Heart left ventricle (tissue), 16 donors: Measurements from ENCODE around the gene ZSWIM8. TPM values are rescaled to one million over a fixed set of nuclear protein-coding genes. Genes with fewer than 3 reads are reported as not detected.
"Not testable (repeated sequence)": the region's sequence is repeated elsewhere in the genome, so short reads cannot be mapped to it uniquely, and the experiment has no call there.

Experiments used
- ATAC-seq, 4 donors: fragments of 200-7000 bp; cut with Tn5 transposase; one replicate each; pipeline ENCODE4 v1.9.1; 2020 to 2022; ENCODE audit warnings: moderate library complexity in 4 of 4, mild to moderate bottlenecking in 3 of 4, moderate number of reproducible peaks in 1 of 4
- DNase-seq, 5 donors: peaks; one replicate each; pipeline ENCODE4 v3.0.0-alpha.2; 2020
- H3K27ac ChIP-seq, 12 donors: fragments of 200-600 bp; sonication (generic) in 4 of 12; one replicate each; pipeline versions ENCODE4 v1.5.0 to v1.8.0; 2016 to 2022; ENCODE audit warnings: mild to moderate bottlenecking in 2 of 12
- H3K27me3 ChIP-seq, 9 donors: fragments of 200-600 bp; sonication (generic) in 2 of 9; one replicate each; pipeline versions ENCODE4 v1.5.1 to v1.8.0; 2016 to 2022; ENCODE audit warnings: mild to moderate bottlenecking in 3 of 9
- H3K36me3 ChIP-seq, 9 donors: fragments of 200-600 bp; sonication (generic) in 2 of 9; one replicate each; pipeline versions ENCODE4 v1.5.0 to v1.8.0; 2018 to 2022; ENCODE audit warnings: mild to moderate bottlenecking in 2 of 9
- H3K4me1 ChIP-seq, 12 donors: fragments of 200-600 bp; sonication (generic) in 4 of 12; one replicate each; pipeline versions ENCODE4 v1.5.0 to v1.8.0; 2016 to 2022; ENCODE audit warnings: mild to moderate bottlenecking in 3 of 12
- H3K4me3 ChIP-seq, 12 donors: fragments of 200-600 bp; sonication (generic) in 4 of 12; one replicate each; pipeline versions ENCODE4 v1.5.0 to v1.8.0; 2017 to 2022; ENCODE audit warnings: mild to moderate bottlenecking in 9 of 12, moderate library complexity in 4 of 12
- H3K9me3 ChIP-seq, 12 donors: fragments of 200-600 bp; sonication (generic) in 4 of 12; one replicate each; pipeline versions ENCODE4 v1.5.0 to v1.8.0; 2016 to 2022; ENCODE audit warnings: mild to moderate bottlenecking in 1 of 12
- CTCF ChIP-seq, 12 donors: fragments of 200-600 bp; sonication (generic) in 4 of 12; IDR thresholded peaks; one replicate each; pipeline versions ENCODE4 v1.5.0 to v1.8.0; 2018 to 2022; ENCODE audit warnings: antibody characterized with exemption in 12 of 12, mild to moderate bottlenecking in 5 of 12
- POLR2A ChIP-seq, 2 donors: fragments of 450-650 bp; IDR thresholded peaks; one replicate each; pipeline ENCODE4 v1.6.1; 2017; ENCODE audit warnings: antibody characterized with exemption in 2 of 2, mild to moderate bottlenecking in 2 of 2, moderate library complexity in 2 of 2
- WGBS, 4 donors: extraction: QIAGEN DNeasy Blood & Tissue Kit in 2 of 4; methylation state at CpG; one replicate each; pipeline versions ENCODE4 v1.1.5 to v1.1.7; 2013 to 2018; 5-methylcytosine and 5-hydroxymethylcytosine counted together
- intact Hi-C, 10 donors: fragments of 100-400 bp; cut with DNase I; formaldehyde crosslinking; loops; one replicate each; pipeline versions ENCODE4 v1.11.1 to v1.14.2; 2022
- polyA plus RNA-seq, 2 donors: library from polyadenylated mRNA; stranded (reverse); fragments of 200-250 nt; gene quantifications; one replicate each; pipeline ENCODE4 v1.2.3, GENCODE V29; 2013
- total RNA-seq, 9 donors: library from RNA; depleted of rRNA in 2 of 9; stranded (reverse); fragments of >200 nt in 2 of 9; fragmentation: NEBNext Ultra II Directional in 3 of 9; extraction: Animal tissue kit (Norgen Biotek cat#: 25700) in 3 of 9; gene quantifications; one replicate each; pipeline versions ENCODE4 v1.1.0 to v1.2.4, GENCODE V29; 2016 to 2023
- donor health status: ischemic (EF 13 %, LVEDD 7.1; RV severe dilation, severe dysfunction).
- donor health status: healthy with polysubstance abuse.
- donor health status: DM: no; HTN: yes; CAD: no.
- donor health status: DM: no; HTN: no; CAD: no.
- donor health status: ischemic (EF 25% LVEDD 6.9; RV normal size, moderate dysfunction).
- donor health status: ischemic (EF 25% LVEDD 5.7; RV mildly dilated, moderate dysfunction).
- donor health status: healthy.
- donor health status: DM: yes; HTN: yes; CAD: no.
- donor health status: ischemic (EF 35%, LVEDD 5.7; RV mildly dilated, moderate dysfunction).
- donor health status: nonischemic (EF 11% LVEDD 7.7; RV severe dilation, severe dysfunction).
- donor health status: DM: yes; HTN: yes; CAD: no.
- donor health status: PGD.
- donor health status: ischemic (EF 29% LVEDD 5.4; RV normal size, mild dysfunction).
- donor health status: nonischemic (EF 23%, LVEDD 6.1; RV moderate dilation, normal function).

ZSWIM8 gene
- total and polyA plus RNA-seq, 11 donors, result 37.6 to 69.7 (median 58.0) TPM

- intact Hi-C loops, result no loop called here
- no peak for DNase-seq
These were observed 8.1 kb downstream of the ZSWIM8 start for GRCh38 chr10:73793456-73793855.

GRCh38 chr10:73795491-73795890 is 10.1 kb downstream of the ZSWIM8 start:
- H3K27me3 ChIP-seq, DNase-seq, H3K4me1 ChIP-seq, ATAC-seq, intact Hi-C loops, H3K4me3 ChIP-seq, H3K27ac ChIP-seq, H3K9me3 ChIP-seq: not testable (repeated sequence)
- H3K36me3 ChIP-seq, result peaks cover 0 to 100% (median 99%) of the 10 kb centered on the region in 9 donors
- 92 to 97% (median 93%) methylated on average over 10 of the region's 10 CpGs for WGBS, 4 donors

More at GRCh38 chr10:73793456-73793855, 8.1 kb downstream of the ZSWIM8 start:
- ATAC-seq, result no peak
- H3K27me3 ChIP-seq, result no peaks in the 10 kb centered on the region
- H3K4me3 ChIP-seq, result no peak overlapping the region
- peaks cover 5 to 100% (median 98%) of the 10 kb centered on the region in 9 donors for H3K36me3 ChIP-seq
- peaks cover 0 to 6% (median 0%) of the 10 kb centered on the region in 12 donors for H3K4me1 ChIP-seq
- TF ChIP-seq CTCF (IDR thresholded peaks at IDR 0.05) (no peak), POLR2A (IDR thresholded peaks at IDR 0.05) (no peak)
- no peak overlapping the region for H3K27ac ChIP-seq
- 91 to 93% (median 91%) methylated on average over 5 of the region's 5 CpGs for WGBS, 4 donors
- H3K9me3 ChIP-seq, result no peaks in the 10 kb centered on the region

- H3K27me3 ChIP-seq, intact Hi-C loops, H3K9me3 ChIP-seq, DNase-seq, H3K4me3 ChIP-seq, H3K27ac ChIP-seq, H3K4me1 ChIP-seq, ATAC-seq: not testable (repeated sequence)
- peaks cover 0 to 100% (median 97%) of the 10 kb centered on the region in 9 donors for H3K36me3 ChIP-seq
- WGBS, 4 donors, result 92 to 97% (median 94%) methylated on average over 8 of the region's 8 CpGs
These were observed 10.6 kb downstream of the ZSWIM8 start for GRCh38 chr10:73796035-73796434.

- H3K27ac ChIP-seq, result no peak overlapping the region
These were observed 11.4 kb downstream of the ZSWIM8 start for GRCh38 chr10:73796766-73797165.

More at GRCh38 chr10:73796766-73797165, 11.4 kb downstream of the ZSWIM8 start:
- ATAC-seq (no peak), DNase-seq (no peak)
- Histone ChIP-seq H3K36me3 (peaks cover 0 to 100% (median 97%) of the 10 kb centered on the region in 9 donors), H3K9me3 (no peaks in the 10 kb centered on the region), H3K4me1 (no peaks in the 10 kb centered on the region), H3K4me3 (no peak overlapping the region), H3K27me3 (no peaks in the 10 kb centered on the region)
- TF ChIP-seq POLR2A (IDR thresholded peaks at IDR 0.05) (no peak), CTCF (IDR thresholded peaks at IDR 0.05) (no peak)
- intact Hi-C loops, result no loop called here
- WGBS, 4 donors, result 87 to 89% (median 89%) methylated on average over 4 to 5 of the region's 5 CpGs
